ENCODE measurements around the gene SBK1. TPM values are rescaled to one million over a fixed set of nuclear protein-coding genes. Genes with fewer than 3 reads are reported as not detected.

Gene SBK1
- total RNA-seq, 1 donor from 2014 or later, result 7.0 TPM

GRCh38 chr16:28254158-28254557 lies 38.2 kb upstream of the SBK1 start:
- Mint-ChIP-seq H3K4me1 (ENCODE audit: low read depth, unreplicated experiment) (no peaks in the 10 kb centered on the region), H3K9me3 (ENCODE audit: unreplicated experiment) (peaks cover 6% of the 10 kb centered on the region)
- H3K4me2 ChIP-seq (ENCODE audit: low read length), result no peak overlapping the region

GRCh38 chr16:28255838-28256237 lies 36.5 kb upstream of the SBK1 start:
- Histone ChIP-seq H3K27me3 (ENCODE audit: insufficient read depth, low read length) (peaks cover 16% of the 10 kb centered on the region), H4K20me1 (ENCODE audit: insufficient read depth, low read length) (no peaks in the 10 kb centered on the region), H3K9ac (ENCODE audit: low read length) (no peak overlapping the region), H3K9me3 (ENCODE audit: insufficient read depth, low read depth, low read length) (no peaks in the 10 kb centered on the region), H3K4me3 (ENCODE audit: insufficient read depth, low read depth, low read length) (no peak overlapping the region), H3K4me1 (ENCODE audit: insufficient read depth, low read length) (peaks cover 5% of the 10 kb centered on the region), H3K4me2 (ENCODE audit: low read length) (no peak overlapping the region), H3K36me3 (ENCODE audit: insufficient read depth, low read length) (no peaks in the 10 kb centered on the region), H3K27ac (ENCODE audit: low read depth, low read length) (no peak overlapping the region), H3K79me2 (ENCODE audit: insufficient read depth, low read length) (no peaks in the 10 kb centered on the region), H2AFZ (ENCODE audit: low read depth, low read length) (no peak overlapping the region)
- no peak for FAIRE-seq
- no peak for DNase-seq (ENCODE audit: low read depth)
- Mint-ChIP-seq H3K9me3 (ENCODE audit: unreplicated experiment) (peaks cover 6% of the 10 kb centered on the region), H3K4me1 (ENCODE audit: low read depth, unreplicated experiment) (peaks cover 7% of the 10 kb centered on the region), H3K4me3 (ENCODE audit: unreplicated experiment) (no peak overlapping the region), H3K27ac (ENCODE audit: unreplicated experiment) (no peak overlapping the region), H3K27me3 (ENCODE audit: low read depth, unreplicated experiment) (peaks cover 15% of the 10 kb centered on the region), H3K36me3 (ENCODE audit: low read depth, unreplicated experiment) (no peaks in the 10 kb centered on the region)
- TF ChIP-seq EZH2 (IDR thresholded peaks at IDR 0.05; ENCODE audit: insufficient read depth, low read length), result no peak
- TF ChIP-seq, protein P1, sequence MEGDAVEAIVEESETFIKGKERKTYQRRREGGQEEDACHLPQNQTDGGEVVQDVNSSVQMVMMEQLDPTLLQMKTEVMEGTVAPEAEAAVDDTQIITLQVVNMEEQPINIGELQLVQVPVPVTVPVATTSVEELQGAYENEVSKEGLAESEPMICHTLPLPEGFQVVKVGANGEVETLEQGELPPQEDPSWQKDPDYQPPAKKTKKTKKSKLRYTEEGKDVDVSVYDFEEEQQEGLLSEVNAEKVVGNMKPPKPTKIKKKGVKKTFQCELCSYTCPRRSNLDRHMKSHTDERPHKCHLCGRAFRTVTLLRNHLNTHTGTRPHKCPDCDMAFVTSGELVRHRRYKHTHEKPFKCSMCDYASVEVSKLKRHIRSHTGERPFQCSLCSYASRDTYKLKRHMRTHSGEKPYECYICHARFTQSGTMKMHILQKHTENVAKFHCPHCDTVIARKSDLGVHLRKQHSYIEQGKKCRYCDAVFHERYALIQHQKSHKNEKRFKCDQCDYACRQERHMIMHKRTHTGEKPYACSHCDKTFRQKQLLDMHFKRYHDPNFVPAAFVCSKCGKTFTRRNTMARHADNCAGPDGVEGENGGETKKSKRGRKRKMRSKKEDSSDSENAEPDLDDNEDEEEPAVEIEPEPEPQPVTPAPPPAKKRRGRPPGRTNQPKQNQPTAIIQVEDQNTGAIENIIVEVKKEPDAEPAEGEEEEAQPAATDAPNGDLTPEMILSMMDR (IDR thresholded peaks at IDR 0.05; ENCODE audit: insufficient read depth, low read depth, low read length), result no peak

More at GRCh38 chr16:28254158-28254557, 38.2 kb upstream of the SBK1 start:
- Histone ChIP-seq H3K79me2 (ENCODE audit: insufficient read depth, low read length) (no peaks in the 10 kb centered on the region), H4K20me1 (ENCODE audit: insufficient read depth, low read length) (no peaks in the 10 kb centered on the region), H3K4me3 (ENCODE audit: insufficient read depth, low read depth, low read length) (no peak overlapping the region), H3K27me3 (ENCODE audit: insufficient read depth, low read length) (peaks cover 5% of the 10 kb centered on the region), H3K9me3 (ENCODE audit: insufficient read depth, low read depth, low read length) (no peaks in the 10 kb centered on the region), H3K4me1 (ENCODE audit: insufficient read depth, low read length) (peaks cover 5% of the 10 kb centered on the region), H3K36me3 (ENCODE audit: insufficient read depth, low read length) (no peaks in the 10 kb centered on the region), H3K27ac (ENCODE audit: low read depth, low read length) (no peak overlapping the region), H3K9ac (ENCODE audit: low read length) (no peak overlapping the region), H2AFZ (ENCODE audit: low read depth, low read length) (no peak overlapping the region)
- DNase-seq (ENCODE audit: low read depth), result no peak
- no peak overlapping the region for H3K4me3 Mint-ChIP-seq (ENCODE audit: unreplicated experiment)
- H3K27ac Mint-ChIP-seq (ENCODE audit: unreplicated experiment), result no peak overlapping the region
- H3K27me3 Mint-ChIP-seq (ENCODE audit: low read depth, unreplicated experiment), result peaks cover 14% of the 10 kb centered on the region
- H3K36me3 Mint-ChIP-seq (ENCODE audit: low read depth, unreplicated experiment), result no peaks in the 10 kb centered on the region
- TF ChIP-seq EZH2 (IDR thresholded peaks at IDR 0.05; ENCODE audit: insufficient read depth, low read length), result no peak
- TF ChIP-seq, protein P1 (IDR thresholded peaks at IDR 0.05; ENCODE audit: insufficient read depth, low read depth, low read length), result no peak
- no peak for FAIRE-seq

GRCh38 chr16:28257256-28257655 lies 35.1 kb upstream of the SBK1 start:
- no peak overlapping the region for H3K27ac Mint-ChIP-seq (ENCODE audit: unreplicated experiment)
- no peaks in the 10 kb centered on the region for H4K20me1 ChIP-seq (ENCODE audit: insufficient read depth, low read length)
- DNase-seq (ENCODE audit: low read depth) (no peak), FAIRE-seq (no peak)
- H3K79me2 ChIP-seq (ENCODE audit: insufficient read depth, low read length), result no peaks in the 10 kb centered on the region
- no peak overlapping the region for H3K9ac ChIP-seq (ENCODE audit: low read length)
- H3K36me3 ChIP-seq (ENCODE audit: insufficient read depth, low read length), result no peaks in the 10 kb centered on the region
- H3K9me3 Mint-ChIP-seq (ENCODE audit: unreplicated experiment), result peaks cover 6% of the 10 kb centered on the region
- H2AFZ ChIP-seq (ENCODE audit: low read depth, low read length), result no peak overlapping the region
- no peak overlapping the region for H3K4me2 ChIP-seq (ENCODE audit: low read length)
- H3K4me1 ChIP-seq (ENCODE audit: insufficient read depth, low read length), result peaks cover 5% of the 10 kb centered on the region
- peaks cover 18% of the 10 kb centered on the region for H3K27me3 Mint-ChIP-seq (ENCODE audit: low read depth, unreplicated experiment)
- peaks cover 10% of the 10 kb centered on the region for H3K4me1 Mint-ChIP-seq (ENCODE audit: low read depth, unreplicated experiment)
- H3K36me3 Mint-ChIP-seq (ENCODE audit: low read depth, unreplicated experiment), result no peaks in the 10 kb centered on the region
- peaks cover 21% of the 10 kb centered on the region for H3K27me3 ChIP-seq (ENCODE audit: insufficient read depth, low read length)
- H3K4me3 Mint-ChIP-seq (ENCODE audit: unreplicated experiment), result no peak overlapping the region
- no peaks in the 10 kb centered on the region for H3K9me3 ChIP-seq (ENCODE audit: insufficient read depth, low read depth, low read length)
- H3K4me3 ChIP-seq (ENCODE audit: insufficient read depth, low read depth, low read length), result no peak overlapping the region
- TF ChIP-seq, protein P1 (IDR thresholded peaks at IDR 0.05; ENCODE audit: insufficient read depth, low read depth, low read length), result no peak
- no peak for TF ChIP-seq EZH2 (IDR thresholded peaks at IDR 0.05; ENCODE audit: insufficient read depth, low read length)
- H3K27ac ChIP-seq (ENCODE audit: low read depth, low read length), result no peak overlapping the region
